Stimulated activated CD4-positive, alpha-beta T cell treated with anti-CD3 and anti-CD28 coated beads, Interleukin-15, amount 100 ng/mL, for 24 hours (primary cell): ENCODE measurements around the gene KRTAP20-3.

ENCODE experiments used
- DNase-seq: peaks from one replicate; pipeline ENCODE4 v3.0.0-alpha.2; 2020

Gene KRTAP20-3

GRCh38 chr21:30689822-30690221, 47.2 kb downstream of the KRTAP20-3 start:
- no peak for DNase-seq
